ENCODE measurements around the gene MATK.

MATK gene

GRCh38 chr19:3808420-3809143 is 22.4 kb upstream of the MATK start:
- no peak overlapping the region for H4K12ac ChIP-seq (ENCODE audit: low read depth, low read length)
- no peak for DNase-seq
- no peak overlapping the region for H4K91ac ChIP-seq (ENCODE audit: low read depth, low read length)
- no CpG with 5 or more reads among the region's 33 CpGs for WGBS (ENCODE audit: extremely low coverage, insufficient coverage, insufficient read length)
- H3K9me3 ChIP-seq (ENCODE audit: insufficient read depth, low read depth, low read length), result peaks cover 6% of the 10 kb centered on the region
- no peak overlapping the region for H2AFZ ChIP-seq (ENCODE audit: insufficient read depth, low read length, poor library complexity)
- H3K9ac ChIP-seq (ENCODE audit: low read length), result no peak overlapping the region
- no peaks in the 10 kb centered on the region for H3K36me3 ChIP-seq (ENCODE audit: control insufficient read depth in 1 of 2, insufficient read depth in 2 of 2, low read length in 2 of 2)
- no peak overlapping the region for H2AK5ac ChIP-seq (ENCODE audit: low read length)
- H3K4me2 ChIP-seq (ENCODE audit: low read length), result no peak overlapping the region
- no peaks in the 10 kb centered on the region for H3K79me2 ChIP-seq (ENCODE audit: control insufficient read depth, insufficient read depth, low read length, poor library complexity)
- H3K27me3 ChIP-seq (ENCODE audit: insufficient read depth, low read length), result no peaks in the 10 kb centered on the region
- no peaks in the 10 kb centered on the region for H3K79me1 ChIP-seq (ENCODE audit: low read length)
- no peak overlapping the region for H4K8ac ChIP-seq (ENCODE audit: low read depth, low read length)
- H3K4me1 ChIP-seq (ENCODE audit: control insufficient read depth in 1 of 2, insufficient read depth in 2 of 2, low read length in 2 of 2), result no peaks in the 10 kb centered on the region
- H3K23ac ChIP-seq (ENCODE audit: low read length), result no peak overlapping the region
- no peak overlapping the region for H3K27ac ChIP-seq (ENCODE audit: low read depth, low read length)
- no peak overlapping the region for H3K4me3 ChIP-seq (ENCODE audit: low read depth, low read length)
- no peak overlapping the region for H3K4ac ChIP-seq (ENCODE audit: low read depth, low read length)
- H2BK5ac ChIP-seq (ENCODE audit: low read depth, low read length, poor library complexity), result no peak overlapping the region
- no peak overlapping the region for H3K18ac ChIP-seq (ENCODE audit: low read length)
- no peak overlapping the region for H2BK120ac ChIP-seq (ENCODE audit: insufficient read depth, low read length, poor library complexity)
- H2BK12ac ChIP-seq (ENCODE audit: low read length), result no peak overlapping the region
- no peak overlapping the region for H3K14ac ChIP-seq (ENCODE audit: low read length)

- Histone ChIP-seq H3K9ac (ENCODE audit: low read length) (no peak overlapping the region), H3K4me2 (ENCODE audit: low read length) (no peak overlapping the region), H2AFZ (ENCODE audit: insufficient read depth, low read length, poor library complexity) (no peak overlapping the region), H2AK5ac (ENCODE audit: low read length) (no peak overlapping the region), H3K36me3 (ENCODE audit: control insufficient read depth in 1 of 2, insufficient read depth in 2 of 2, low read length in 2 of 2) (no peaks in the 10 kb centered on the region), H3K79me1 (ENCODE audit: low read length) (no peaks in the 10 kb centered on the region), H3K79me2 (ENCODE audit: control insufficient read depth, insufficient read depth, low read length, poor library complexity) (no peaks in the 10 kb centered on the region), H3K4ac (ENCODE audit: low read depth, low read length) (no peak overlapping the region), H4K12ac (ENCODE audit: low read depth, low read length) (no peak overlapping the region), H3K27me3 (ENCODE audit: insufficient read depth, low read length) (no peaks in the 10 kb centered on the region), H4K8ac (ENCODE audit: low read depth, low read length) (no peak overlapping the region), H4K91ac (ENCODE audit: low read depth, low read length) (no peak overlapping the region), H3K27ac (ENCODE audit: low read depth, low read length) (no peak overlapping the region), H2BK5ac (ENCODE audit: low read depth, low read length, poor library complexity) (no peak overlapping the region), H3K23ac (ENCODE audit: low read length) (no peak overlapping the region), H3K18ac (ENCODE audit: low read length) (no peak overlapping the region), H3K4me1 (ENCODE audit: control insufficient read depth in 1 of 2, insufficient read depth in 2 of 2, low read length in 2 of 2) (no peaks in the 10 kb centered on the region), H2BK12ac (ENCODE audit: low read length) (no peak overlapping the region), H3K4me3 (ENCODE audit: low read depth, low read length) (peak overlapping the region; percentile 6), H3K9me3 (ENCODE audit: insufficient read depth, low read depth, low read length) (peaks cover 6% of the 10 kb centered on the region), H3K14ac (ENCODE audit: low read length) (no peak overlapping the region), H2BK120ac (ENCODE audit: insufficient read depth, low read length, poor library complexity) (no peak overlapping the region)
- no CpG with 5 or more reads among the region's 35 CpGs for WGBS (ENCODE audit: extremely low coverage, insufficient coverage, insufficient read length)
- no peak for DNase-seq
Observed at GRCh38 chr19:3807574-3808354, 21.6 kb upstream of the MATK start.

- Histone ChIP-seq H3K36me3 (ENCODE audit: control insufficient read depth in 1 of 2, insufficient read depth in 2 of 2, low read length in 2 of 2) (no peaks in the 10 kb centered on the region), H3K4me2 (ENCODE audit: low read length) (no peak overlapping the region), H3K27ac (ENCODE audit: low read depth, low read length) (no peak overlapping the region), H3K79me2 (ENCODE audit: control insufficient read depth, insufficient read depth, low read length, poor library complexity) (no peaks in the 10 kb centered on the region), H3K27me3 (ENCODE audit: insufficient read depth, low read length) (no peaks in the 10 kb centered on the region), H3K14ac (ENCODE audit: low read length) (no peak overlapping the region), H2AFZ (ENCODE audit: insufficient read depth, low read length, poor library complexity) (no peak overlapping the region), H3K79me1 (ENCODE audit: low read length) (no peaks in the 10 kb centered on the region), H3K9me3 (ENCODE audit: insufficient read depth, low read depth, low read length) (peaks cover 6% of the 10 kb centered on the region), H2AK5ac (ENCODE audit: low read length) (no peak overlapping the region), H4K8ac (ENCODE audit: low read depth, low read length) (no peak overlapping the region), H2BK120ac (ENCODE audit: insufficient read depth, low read length, poor library complexity) (no peak overlapping the region), H4K12ac (ENCODE audit: low read depth, low read length) (no peak overlapping the region), H2BK5ac (ENCODE audit: low read depth, low read length, poor library complexity) (no peak overlapping the region), H3K4me1 (ENCODE audit: control insufficient read depth in 1 of 2, insufficient read depth in 2 of 2, low read length in 2 of 2) (no peaks in the 10 kb centered on the region), H3K4ac (ENCODE audit: low read depth, low read length) (no peak overlapping the region), H3K4me3 (ENCODE audit: low read depth, low read length) (no peak overlapping the region), H3K23ac (ENCODE audit: low read length) (no peak overlapping the region), H3K18ac (ENCODE audit: low read length) (no peak overlapping the region), H2BK12ac (ENCODE audit: low read length) (no peak overlapping the region), H3K9ac (ENCODE audit: low read length) (no peak overlapping the region), H4K91ac (ENCODE audit: low read depth, low read length) (no peak overlapping the region)
- no peak for DNase-seq
- WGBS (ENCODE audit: extremely low coverage, insufficient coverage, insufficient read length), result no CpG with 5 or more reads among the region's 19 CpGs
Observed at GRCh38 chr19:3807131-3807480, 20.9 kb upstream of the MATK start.

- H3K4ac ChIP-seq (ENCODE audit: low read depth, low read length), result no peak overlapping the region
- no peak overlapping the region for H3K4me2 ChIP-seq (ENCODE audit: low read length)
- no peak overlapping the region for H3K23ac ChIP-seq (ENCODE audit: low read length)
- H2AK5ac ChIP-seq (ENCODE audit: low read length), result no peak overlapping the region
- no peak overlapping the region for H2BK12ac ChIP-seq (ENCODE audit: low read length)
- H3K79me2 ChIP-seq (ENCODE audit: control insufficient read depth, insufficient read depth, low read length, poor library complexity), result no peaks in the 10 kb centered on the region
- H3K27me3 ChIP-seq (ENCODE audit: insufficient read depth, low read length), result peaks cover 12% of the 10 kb centered on the region
- no peak overlapping the region for H3K9ac ChIP-seq (ENCODE audit: low read length)
- no peak overlapping the region for H2BK120ac ChIP-seq (ENCODE audit: insufficient read depth, low read length, poor library complexity)
- no peaks in the 10 kb centered on the region for H3K79me1 ChIP-seq (ENCODE audit: low read length)
- no peaks in the 10 kb centered on the region for H3K36me3 ChIP-seq (ENCODE audit: control insufficient read depth in 1 of 2, insufficient read depth in 2 of 2, low read length in 2 of 2)
- H3K18ac ChIP-seq (ENCODE audit: low read length), result no peak overlapping the region
- H4K8ac ChIP-seq (ENCODE audit: low read depth, low read length), result no peak overlapping the region
- H3K9me3 ChIP-seq (ENCODE audit: insufficient read depth, low read depth, low read length), result peaks cover 6% of the 10 kb centered on the region
- H3K14ac ChIP-seq (ENCODE audit: low read length), result no peak overlapping the region
- no peak for DNase-seq
- no CpG with 5 or more reads among the region's 29 CpGs for WGBS (ENCODE audit: extremely low coverage, insufficient coverage, insufficient read length)
- no peaks in the 10 kb centered on the region for H3K4me1 ChIP-seq (ENCODE audit: control insufficient read depth in 1 of 2, insufficient read depth in 2 of 2, low read length in 2 of 2)
- H2AFZ ChIP-seq (ENCODE audit: insufficient read depth, low read length, poor library complexity), result no peak overlapping the region
- H3K27ac ChIP-seq (ENCODE audit: low read depth, low read length), result no peak overlapping the region
- no peak overlapping the region for H3K4me3 ChIP-seq (ENCODE audit: low read depth, low read length)
- no peak overlapping the region for H4K91ac ChIP-seq (ENCODE audit: low read depth, low read length)
- H2BK5ac ChIP-seq (ENCODE audit: low read depth, low read length, poor library complexity), result no peak overlapping the region
- no peak overlapping the region for H4K12ac ChIP-seq (ENCODE audit: low read depth, low read length)
Observed at GRCh38 chr19:3805859-3806258, 19.7 kb upstream of the MATK start.
